Upper lobe of left lung (tissue), 6 donors: Measurements from ENCODE around the gene C19orf47. TPM values are rescaled to one million over a fixed set of nuclear protein-coding genes. Genes with fewer than 3 reads are reported as not detected.
A peak's percentile ranks its signal among the peaks of the same experiment; 100 is the strongest.

Experiments used
- ATAC-seq, 2 donors: fragments of 200-7000 bp; cut with Tn5 transposase; one replicate each; pipeline ENCODE4 v1.9.1; 2022; ENCODE audit warnings: mild to moderate bottlenecking in 2 of 2, moderate library complexity in 2 of 2; ENCODE audit not compliant: low FRiP score in 2 of 2
- DNase-seq, 2 donors: peaks; one replicate each; pipeline ENCODE4 v3.0.0-alpha.2; 2019 to 2020
- H3K27ac ChIP-seq, 4 donors: fragments of 200-600 bp; sonication (generic); one replicate each; pipeline ENCODE4 v1.5.1; 2016 to 2019
- H3K27me3 ChIP-seq, 4 donors: fragments of 200-600 bp; sonication (generic); one replicate each; pipeline ENCODE4 v1.5.1; 2017 to 2019
- H3K36me3 ChIP-seq, 4 donors: fragments of 200-600 bp; sonication (generic); one replicate each; pipeline ENCODE4 v1.5.1; 2016 to 2019
- H3K4me1 ChIP-seq, 4 donors: fragments of 200-600 bp; sonication (generic); one replicate each; pipeline ENCODE4 v1.5.1; 2018 to 2019
- H3K4me3 ChIP-seq, 4 donors: fragments of 200-600 bp; sonication (generic); one replicate each; pipeline ENCODE4 v1.5.1; 2017 to 2019; ENCODE audit warnings: mild to moderate bottlenecking in 2 of 4, moderate library complexity in 1 of 4
- H3K9me3 ChIP-seq, 4 donors: fragments of 200-600 bp; sonication (generic); one replicate each; pipeline ENCODE4 v1.5.1; 2018 to 2019
- EP300 ChIP-seq, 4 donors: sonication (generic); formaldehyde crosslinking; IDR thresholded peaks; one replicate each; pipeline ENCODE4 v1.5.1; 2017; ENCODE audit warnings: antibody characterized with exemption in 4 of 4, control low read depth in 2 of 4
- POLR2A ChIP-seq, 4 donors: fragments of 450-650 bp; IDR thresholded peaks; one replicate each; pipeline ENCODE4 v1.5.1; 2016 to 2017; ENCODE audit warnings: antibody characterized with exemption in 4 of 4, mild to moderate bottlenecking in 2 of 4
- POLR2AphosphoS5 ChIP-seq, 2 donors: sonication (generic); formaldehyde crosslinking; IDR thresholded peaks; one replicate each; pipeline ENCODE4 v1.5.1; 2017; ENCODE audit warnings: antibody characterized with exemption in 2 of 2
- WGBS, 2 donors: methylation state at CpG; one replicate each; pipeline ENCODE4 v1.1.5; 2017 to 2018; 5-methylcytosine and 5-hydroxymethylcytosine counted together
- total RNA-seq, 6 donors: library from RNA; depleted of rRNA in 4 of 6; stranded (reverse); fragments of >200 nt in 4 of 6; gene quantifications; one replicate each; pipeline versions ENCODE4 v1.1.0 to v1.2.1, GENCODE V29; 2016 to 2021
- TF ChIP-seq, protein P1 (sequence below), 6 experiments: fragments of 450-650 bp in 4 of 6; fragments of 200-600 bp in 2 of 6; sonication (generic) in 2 of 6; IDR thresholded peaks; one replicate each; pipeline ENCODE4 v1.5.1; 2016 to 2019; ENCODE audit warnings: antibody characterized with exemption in 6 of 6
- donor health status: DM: no; HTN: no; CAD: no; lungs with moderate emphysema.
- donor health status: DM: no; HTN: yes; CAD: no; lungs with severe emphysema.

The C19orf47 gene
- total RNA-seq, 6 donors from 2014 or later: 12.6 to 59.7 (median 16.4) TPM

DNA sequence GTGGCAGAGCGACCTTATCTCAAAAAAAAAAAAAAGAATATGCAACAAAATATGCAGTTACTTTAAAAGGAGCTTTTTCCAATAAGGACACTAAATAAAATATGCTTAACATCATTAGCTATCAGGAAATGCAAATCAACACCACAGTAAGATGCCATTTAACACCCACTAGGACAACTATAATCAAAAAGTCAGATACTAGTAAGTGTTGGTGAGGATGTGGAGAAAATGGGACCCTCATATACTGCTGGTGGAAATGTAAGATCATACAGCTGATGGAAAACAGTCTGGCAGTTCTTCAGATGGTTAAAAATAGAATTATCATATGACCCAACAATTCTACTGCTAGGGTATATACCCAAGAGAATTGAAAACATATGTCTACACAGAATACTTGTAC is 38.5 kb downstream of the C19orf47 start:
- 85 to 97% methylated on average over 1 of the region's 1 CpG for WGBS, 2 donors
- H3K36me3 ChIP-seq: no peaks in the 10 kb centered on the region
- no peak overlapping the region for H3K4me3 ChIP-seq
- no peaks in the 10 kb centered on the region for H3K9me3 ChIP-seq
- H3K27ac ChIP-seq: no peak overlapping the region
- TF ChIP-seq POLR2AphosphoS5 (IDR thresholded peaks at IDR 0.05): no peak
- TF ChIP-seq POLR2A (IDR thresholded peaks at IDR 0.05): no peak
- no peak for TF ChIP-seq EP300 (IDR thresholded peaks at IDR 0.05)
- TF ChIP-seq, protein P1, sequence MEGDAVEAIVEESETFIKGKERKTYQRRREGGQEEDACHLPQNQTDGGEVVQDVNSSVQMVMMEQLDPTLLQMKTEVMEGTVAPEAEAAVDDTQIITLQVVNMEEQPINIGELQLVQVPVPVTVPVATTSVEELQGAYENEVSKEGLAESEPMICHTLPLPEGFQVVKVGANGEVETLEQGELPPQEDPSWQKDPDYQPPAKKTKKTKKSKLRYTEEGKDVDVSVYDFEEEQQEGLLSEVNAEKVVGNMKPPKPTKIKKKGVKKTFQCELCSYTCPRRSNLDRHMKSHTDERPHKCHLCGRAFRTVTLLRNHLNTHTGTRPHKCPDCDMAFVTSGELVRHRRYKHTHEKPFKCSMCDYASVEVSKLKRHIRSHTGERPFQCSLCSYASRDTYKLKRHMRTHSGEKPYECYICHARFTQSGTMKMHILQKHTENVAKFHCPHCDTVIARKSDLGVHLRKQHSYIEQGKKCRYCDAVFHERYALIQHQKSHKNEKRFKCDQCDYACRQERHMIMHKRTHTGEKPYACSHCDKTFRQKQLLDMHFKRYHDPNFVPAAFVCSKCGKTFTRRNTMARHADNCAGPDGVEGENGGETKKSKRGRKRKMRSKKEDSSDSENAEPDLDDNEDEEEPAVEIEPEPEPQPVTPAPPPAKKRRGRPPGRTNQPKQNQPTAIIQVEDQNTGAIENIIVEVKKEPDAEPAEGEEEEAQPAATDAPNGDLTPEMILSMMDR (IDR thresholded peaks at IDR 0.05): no peak
- H3K27me3 ChIP-seq: no peaks in the 10 kb centered on the region
- no peak for ATAC-seq
- peaks cover 0 to 6% (median 0%) of the 10 kb centered on the region in 4 donors for H3K4me1 ChIP-seq
- no peak for DNase-seq

- DNase-seq (peak in 1 of 2 donors; percentile 78), ATAC-seq (peak in 1 of 2 donors; percentile 85)
- no peak overlapping the region for H3K4me3 ChIP-seq
- 13 to 14% methylated on average over 5 of the region's 5 CpGs for WGBS, 2 donors
- no peaks in the 10 kb centered on the region for H3K36me3 ChIP-seq
- peaks cover 0 to 6% (median 0%) of the 10 kb centered on the region in 4 donors for H3K4me1 ChIP-seq
- no peaks in the 10 kb centered on the region for H3K27me3 ChIP-seq
- H3K27ac ChIP-seq: no peak overlapping the region
- TF ChIP-seq POLR2AphosphoS5 (IDR thresholded peaks at IDR 0.05) (no peak), POLR2A (IDR thresholded peaks at IDR 0.05) (no peak), EP300 (IDR thresholded peaks at IDR 0.05) (no peak)
- TF ChIP-seq, protein P1 (IDR thresholded peaks at IDR 0.05): peak; percentile 29 to 69 (median 58)
- H3K9me3 ChIP-seq: no peaks in the 10 kb centered on the region
These were observed 42.8 kb downstream of the C19orf47 start for GRCh38 chr19:40305403-40305802.

DNA sequence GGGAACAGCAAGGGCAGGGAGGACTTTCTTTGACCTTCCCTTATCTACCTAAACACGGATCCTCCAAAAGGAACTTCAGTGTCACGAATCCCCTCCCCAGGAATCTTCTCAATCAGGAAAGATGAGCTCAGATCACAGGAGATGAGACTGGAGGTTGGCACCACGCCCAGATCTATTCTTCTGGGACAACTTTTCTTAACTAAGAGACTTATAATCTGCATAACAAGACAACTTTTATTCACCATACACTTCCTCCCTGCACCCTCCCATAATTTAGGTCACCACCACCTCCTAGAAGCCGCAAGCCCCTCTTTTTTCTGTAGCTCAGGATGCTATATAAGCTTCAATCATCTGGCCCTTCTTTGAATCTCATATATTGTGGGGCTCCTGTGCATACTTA is 43.9 kb downstream of the C19orf47 start:
- TF ChIP-seq EP300 (IDR thresholded peaks at IDR 0.05): no peak
- TF ChIP-seq POLR2AphosphoS5 (IDR thresholded peaks at IDR 0.05): no peak
- no peak for TF ChIP-seq POLR2A (IDR thresholded peaks at IDR 0.05)
- TF ChIP-seq, protein P1 (IDR thresholded peaks at IDR 0.05): no peak
- no peak overlapping the region for H3K4me3 ChIP-seq
- no peaks in the 10 kb centered on the region for H3K9me3 ChIP-seq
- no peaks in the 10 kb centered on the region for H3K36me3 ChIP-seq
- peaks cover 0 to 6% (median 0%) of the 10 kb centered on the region in 4 donors for H3K4me1 ChIP-seq
- WGBS, 2 donors: 68 to 70% methylated on average over 4 of the region's 4 CpGs
- no peak for ATAC-seq
- H3K27ac ChIP-seq: no peak overlapping the region
- no peaks in the 10 kb centered on the region for H3K27me3 ChIP-seq
- DNase-seq: no peak

DNA sequence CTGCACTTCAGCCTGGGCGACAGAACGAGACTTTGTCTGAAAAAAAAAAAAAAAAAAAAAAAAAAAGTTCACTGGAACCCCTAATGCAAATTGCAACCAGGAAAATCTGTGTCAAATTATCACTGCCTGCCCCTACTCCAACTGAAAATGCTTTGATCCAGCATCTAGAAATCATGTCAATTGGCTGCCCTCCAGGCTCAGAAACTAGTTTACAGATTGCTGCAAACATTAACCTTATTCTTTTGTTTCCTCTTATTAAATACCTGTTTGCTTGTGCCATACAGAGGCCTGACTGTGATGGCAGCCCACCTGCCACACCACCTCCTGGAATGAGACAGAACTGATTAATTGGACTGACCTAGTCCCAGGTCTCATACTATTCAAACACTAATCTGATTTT is 44.4 kb downstream of the C19orf47 start:
- no peaks in the 10 kb centered on the region for H3K9me3 ChIP-seq
- H3K27ac ChIP-seq: no peak overlapping the region
- H3K4me1 ChIP-seq: peaks cover 0 to 6% (median 0%) of the 10 kb centered on the region in 4 donors
- no peak for TF ChIP-seq POLR2AphosphoS5 (IDR thresholded peaks at IDR 0.05)
- TF ChIP-seq EP300 (IDR thresholded peaks at IDR 0.05): no peak
- no peaks in the 10 kb centered on the region for H3K36me3 ChIP-seq
- no peak overlapping the region for H3K4me3 ChIP-seq
- 83 to 85% methylated on average over 2 of the region's 2 CpGs for WGBS, 2 donors
- DNase-seq (no peak), ATAC-seq (no peak)
- H3K27me3 ChIP-seq: no peaks in the 10 kb centered on the region

DNA sequence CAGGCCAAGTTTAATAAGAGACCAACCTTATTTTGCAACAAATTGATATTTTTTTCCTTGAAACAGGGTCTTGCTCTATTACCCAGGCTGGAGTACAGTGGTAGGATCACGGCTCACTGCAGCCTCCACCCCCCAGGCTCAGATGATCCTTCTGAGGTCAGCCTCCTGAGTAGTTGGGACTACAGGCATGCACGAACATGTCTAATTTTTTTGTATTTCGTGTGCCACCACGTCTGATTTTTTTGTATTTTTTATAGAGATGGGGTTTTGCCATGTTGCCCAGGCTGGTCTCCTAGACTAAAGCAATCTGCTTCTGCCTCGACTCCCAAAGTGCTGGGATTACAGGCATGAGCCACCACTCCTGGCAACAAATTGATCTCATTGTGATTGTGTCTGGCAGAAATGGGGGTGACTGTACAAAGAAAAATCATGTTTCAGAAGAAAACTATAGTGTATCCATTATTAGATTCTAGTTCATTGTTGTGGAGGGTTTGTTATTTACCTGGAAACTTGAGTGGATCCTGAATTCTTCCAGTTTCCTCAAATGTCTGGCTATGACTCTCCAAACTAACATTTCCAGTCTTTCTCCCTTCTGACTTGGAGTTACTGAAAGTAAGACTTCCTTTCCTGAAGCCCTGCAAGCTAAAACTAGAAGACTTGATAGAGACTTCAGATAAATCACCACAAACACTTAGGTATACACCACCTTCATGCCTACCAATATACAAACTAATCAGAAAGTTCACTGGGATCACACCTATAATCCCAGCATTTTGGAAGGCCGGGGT is 45.8 kb downstream of the C19orf47 start:
- ATAC-seq (no peak), DNase-seq (no peak)
- H3K4me1 ChIP-seq: peaks cover 0 to 6% (median 0%) of the 10 kb centered on the region in 4 donors
- no peaks in the 10 kb centered on the region for H3K9me3 ChIP-seq
- 86 to 88% methylated on average over 6 of the region's 6 CpGs for WGBS, 2 donors
- no peak overlapping the region for H3K27ac ChIP-seq
- H3K36me3 ChIP-seq: no peaks in the 10 kb centered on the region
- H3K27me3 ChIP-seq: no peaks in the 10 kb centered on the region
- TF ChIP-seq POLR2AphosphoS5 (IDR thresholded peaks at IDR 0.05): no peak
- TF ChIP-seq EP300 (IDR thresholded peaks at IDR 0.05): no peak
- TF ChIP-seq POLR2A (IDR thresholded peaks at IDR 0.05): no peak
- TF ChIP-seq, protein P1 (IDR thresholded peaks at IDR 0.05): no peak
- no peak overlapping the region for H3K4me3 ChIP-seq
